MCF 10A (cell line): Measurements from ENCODE around the gene MVD. TPM values are rescaled to one million over a fixed set of nuclear protein-coding genes. Genes with fewer than 3 reads are reported as not detected.

Experiments
- BruUV-seq: library from RNA; stranded (reverse); fragments of 400-500 nt; replicated peaks from 2 replicates; lab custom pipeline; 2021; lab: Mats Ljungman, UMichigan
- CTCF ChIA-PET: fragments of 300-600 bp; sonication (Branson Sonifier 250); formaldehyde crosslinking; extraction: SDS; loops from one replicate; lab custom pipeline; 2021; ENCODE audit warnings: antibody characterized with exemption, inconsistent platforms; lab: Yijun Ruan, JAX
- POLR2A ChIA-PET: fragments of 300-600, 350-650 bp; sonication (Branson Sonifier 250); formaldehyde crosslinking; extraction: SDS; loops from one replicate; lab custom pipeline; 2020; ENCODE audit warnings: antibody characterized with exemption, inconsistent platforms; lab: Yijun Ruan, JAX
- DNase-seq: peaks from one replicate; pipeline ENCODE4 v3.0.0-alpha.2; 2018; ENCODE audit not compliant: unreplicated experiment
- H3K27ac Mint-ChIP-seq: one replicate; pipeline ENCODE4 v1.8.0; 2022; ENCODE audit warnings: mild to moderate bottlenecking, low read depth, mixed read lengths; ENCODE audit not compliant: unreplicated experiment
- H3K27me3 Mint-ChIP-seq: one replicate; pipeline ENCODE4 v1.8.0; 2022; ENCODE audit warnings: mixed read lengths; ENCODE audit not compliant: insufficient read depth, unreplicated experiment
- H3K36me3 Mint-ChIP-seq: one replicate; pipeline ENCODE4 v1.8.0; 2022; ENCODE audit warnings: mild to moderate bottlenecking, moderate library complexity, mixed read lengths; ENCODE audit not compliant: insufficient read depth, unreplicated experiment
- H3K4me1 Mint-ChIP-seq: one replicate; pipeline ENCODE4 v1.8.0; 2022; ENCODE audit warnings: mixed read lengths; ENCODE audit not compliant: insufficient read depth, unreplicated experiment
- H3K4me3 Mint-ChIP-seq: one replicate; pipeline ENCODE4 v1.8.0; 2022; ENCODE audit warnings: mild to moderate bottlenecking, moderate library complexity, mixed read lengths; ENCODE audit not compliant: unreplicated experiment
- H3K9me3 Mint-ChIP-seq: one replicate; pipeline ENCODE4 v1.8.0; 2022; ENCODE audit warnings: mixed read lengths; ENCODE audit not compliant: unreplicated experiment
- intact Hi-C: fragments of 100-400 bp; cut with micrococcal nuclease; formaldehyde crosslinking; loops from 2 replicates; pipeline ENCODE4 v1.14.1; 2022
- total RNA-seq: library from RNA; stranded (reverse); gene quantifications from 2 replicates; pipeline ENCODE4 v1.2.3, GENCODE V29; 2022
- TF ChIP-seq, protein P1 (sequence below): fragments of 200-600 bp; IDR thresholded peaks from one replicate; pipeline ENCODE4 v1.8.0; 2022; ENCODE audit warnings: antibody characterized with exemption, mild to moderate bottlenecking; ENCODE audit not compliant: unreplicated experiment

MVD gene
- total RNA-seq, 1 experiment from 2014 or later, result 32.4 TPM

DNA sequence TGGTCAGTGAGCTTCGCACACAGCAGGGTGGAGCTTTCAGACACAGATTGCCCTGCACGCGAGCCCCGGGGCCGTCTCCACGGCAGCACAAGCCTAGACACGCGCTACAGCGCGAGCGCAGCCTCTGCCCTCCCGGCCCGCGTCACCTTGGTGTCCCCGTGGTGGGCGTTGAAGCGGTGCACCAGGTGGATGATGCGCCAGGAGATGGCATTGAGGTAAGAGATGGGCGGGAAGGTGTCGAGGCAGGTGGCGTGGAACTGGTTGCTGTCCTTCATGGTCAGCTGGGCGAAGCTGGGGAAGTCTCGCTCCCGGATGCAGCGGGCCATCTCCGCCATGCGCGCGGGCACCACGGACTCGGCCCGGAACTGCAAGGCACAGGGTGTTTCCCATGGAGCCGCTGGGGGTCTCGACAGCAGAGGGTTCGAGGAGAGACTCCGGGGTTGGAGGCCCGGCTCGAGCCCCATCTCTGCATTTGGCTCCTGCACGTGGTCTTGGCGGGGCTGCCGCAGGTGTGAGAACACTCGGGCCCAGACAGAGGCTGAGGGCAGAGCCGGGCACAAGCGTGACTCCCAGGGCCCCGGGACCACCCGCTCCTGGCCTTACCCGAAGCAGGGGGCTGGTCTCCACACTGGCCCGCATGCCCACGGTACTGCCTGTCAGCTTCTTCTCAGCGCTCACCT, 7.7 kb downstream of the MVD start:
- ChIA-PET CTCF (no interaction called here), POLR2A (no interaction called here)
- Mint-ChIP-seq H3K4me1 (no peaks in the 10 kb centered on the region), H3K27ac (no peak overlapping the region), H3K9me3 (no peaks in the 10 kb centered on the region), H3K36me3 (peaks cover 12% of the 10 kb centered on the region), H3K27me3 (no peaks in the 10 kb centered on the region), H3K4me3 (no peak overlapping the region)
- TF ChIP-seq, protein P1, sequence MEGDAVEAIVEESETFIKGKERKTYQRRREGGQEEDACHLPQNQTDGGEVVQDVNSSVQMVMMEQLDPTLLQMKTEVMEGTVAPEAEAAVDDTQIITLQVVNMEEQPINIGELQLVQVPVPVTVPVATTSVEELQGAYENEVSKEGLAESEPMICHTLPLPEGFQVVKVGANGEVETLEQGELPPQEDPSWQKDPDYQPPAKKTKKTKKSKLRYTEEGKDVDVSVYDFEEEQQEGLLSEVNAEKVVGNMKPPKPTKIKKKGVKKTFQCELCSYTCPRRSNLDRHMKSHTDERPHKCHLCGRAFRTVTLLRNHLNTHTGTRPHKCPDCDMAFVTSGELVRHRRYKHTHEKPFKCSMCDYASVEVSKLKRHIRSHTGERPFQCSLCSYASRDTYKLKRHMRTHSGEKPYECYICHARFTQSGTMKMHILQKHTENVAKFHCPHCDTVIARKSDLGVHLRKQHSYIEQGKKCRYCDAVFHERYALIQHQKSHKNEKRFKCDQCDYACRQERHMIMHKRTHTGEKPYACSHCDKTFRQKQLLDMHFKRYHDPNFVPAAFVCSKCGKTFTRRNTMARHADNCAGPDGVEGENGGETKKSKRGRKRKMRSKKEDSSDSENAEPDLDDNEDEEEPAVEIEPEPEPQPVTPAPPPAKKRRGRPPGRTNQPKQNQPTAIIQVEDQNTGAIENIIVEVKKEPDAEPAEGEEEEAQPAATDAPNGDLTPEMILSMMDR, result no peak
- DNase-seq, result no peak
- intact Hi-C loops, result no loop called here
- no TSS peak for BruUV-seq

DNA sequence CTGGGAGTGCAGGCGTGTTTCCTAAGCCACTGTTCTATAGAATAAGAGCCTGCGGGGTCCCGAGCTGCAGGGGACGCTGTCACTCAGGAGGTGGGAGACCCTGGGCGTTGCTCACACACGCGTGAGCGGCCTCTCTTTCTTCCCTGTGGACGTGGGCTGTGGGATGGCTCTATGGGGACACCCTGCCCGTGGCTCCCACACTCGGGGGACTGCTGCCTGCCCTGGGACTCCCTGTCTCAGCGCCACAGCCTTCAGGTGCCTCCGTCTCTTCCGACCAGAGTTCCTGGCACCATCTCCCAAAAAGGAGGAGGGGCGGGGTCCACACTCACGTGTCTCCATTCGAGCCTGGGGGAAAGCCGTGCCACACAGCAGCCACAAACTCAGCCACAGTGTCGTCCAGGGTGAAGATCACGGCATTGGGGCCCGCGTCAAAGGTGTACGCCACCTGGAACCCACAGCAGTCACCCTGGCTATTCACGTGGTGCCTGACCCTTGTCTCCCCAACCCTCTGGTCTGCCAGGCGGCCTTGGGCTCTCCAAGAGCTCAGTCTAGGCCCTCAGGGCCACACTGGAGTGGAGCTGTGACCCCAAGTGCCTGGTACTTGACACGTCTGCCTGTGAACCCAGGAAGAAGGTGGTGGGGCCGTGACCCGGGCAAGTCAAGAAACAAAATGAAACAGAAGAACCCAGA, 8.4 kb downstream of the MVD start:
- no peak for DNase-seq
- TF ChIP-seq, protein P1, result no peak
- H3K27ac Mint-ChIP-seq, result no peak overlapping the region
- no peaks in the 10 kb centered on the region for H3K4me1 Mint-ChIP-seq
- peaks cover 12% of the 10 kb centered on the region for H3K36me3 Mint-ChIP-seq
- no peaks in the 10 kb centered on the region for H3K9me3 Mint-ChIP-seq
- intact Hi-C loops, result no loop called here
- no peak overlapping the region for H3K4me3 Mint-ChIP-seq
- CTCF ChIA-PET, result no interaction called here
- BruUV-seq, result no TSS peak
- POLR2A ChIA-PET, result no interaction called here
- no peaks in the 10 kb centered on the region for H3K27me3 Mint-ChIP-seq

GRCh38 chr16:88653596-88654362, 9.1 kb downstream of the MVD start:
- no TSS peak for BruUV-seq
- no peaks in the 10 kb centered on the region for H3K27me3 Mint-ChIP-seq
- H3K4me1 Mint-ChIP-seq, result no peaks in the 10 kb centered on the region
- ChIA-PET POLR2A (no interaction called here), CTCF (no interaction called here)
- intact Hi-C loops, result no loop called here
- no peaks in the 10 kb centered on the region for H3K9me3 Mint-ChIP-seq
- no peak overlapping the region for H3K27ac Mint-ChIP-seq
- no peak overlapping the region for H3K4me3 Mint-ChIP-seq
- DNase-seq, result no peak
- H3K36me3 Mint-ChIP-seq, result peaks cover 12% of the 10 kb centered on the region
- TF ChIP-seq, protein P1, result no peak

GRCh38 chr16:88653101-88653500, 9.8 kb downstream of the MVD start:
- BruUV-seq, result no TSS peak
- ChIA-PET CTCF (no interaction called here), POLR2A (no interaction called here)
- Mint-ChIP-seq H3K27me3 (no peaks in the 10 kb centered on the region), H3K27ac (no peak overlapping the region), H3K36me3 (peaks cover 12% of the 10 kb centered on the region), H3K9me3 (no peaks in the 10 kb centered on the region), H3K4me1 (no peaks in the 10 kb centered on the region), H3K4me3 (no peak overlapping the region)
- intact Hi-C loops, result no loop called here
- TF ChIP-seq, protein P1, result no peak
- no peak for DNase-seq
